ENCODE measurements around the gene CDON. TPM values are rescaled to one million over a fixed set of nuclear protein-coding genes. Genes with fewer than 3 reads are reported as not detected.

The CDON gene
- total RNA-seq, 6 donors from 2014 or later: 4.0 to 24.2 (median 13.5) TPM

DNA sequence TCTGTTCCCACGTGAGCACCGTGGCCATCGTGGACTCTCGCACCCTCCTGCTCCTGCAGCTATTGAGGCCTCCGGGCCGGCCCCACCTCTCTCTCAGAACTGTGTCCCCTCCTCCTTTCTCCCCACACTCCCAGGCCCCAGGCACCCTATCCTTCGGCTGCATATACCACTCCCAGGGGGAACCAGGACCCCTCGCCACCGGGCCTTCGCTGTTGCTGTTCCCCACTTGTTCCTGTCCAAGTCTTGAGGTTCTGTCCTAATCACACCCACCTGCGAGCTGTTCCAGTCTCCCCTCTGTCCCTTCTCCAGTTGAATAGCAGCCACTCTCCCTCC is 43.0 kb upstream of the CDON start:
- Histone ChIP-seq H3K27ac (no peak overlapping the region), H3K27me3 (no peaks in the 10 kb centered on the region), H3K4me1 (peaks cover 3 to 20% (median 8%) of the 10 kb centered on the region in 4 donors), H3K36me3 (no peaks in the 10 kb centered on the region), H3K9me3 (no peaks in the 10 kb centered on the region), H3K4me3 (no peak overlapping the region)
- ATAC-seq (ENCODE audit: low FRiP score in 2 of 2) (no peak), DNase-seq (no peak)
- TF ChIP-seq POLR2A (IDR thresholded peaks at IDR 0.05): no peak
- TF ChIP-seq POLR2AphosphoS5 (IDR thresholded peaks at IDR 0.05): no peak
- TF ChIP-seq, protein P1, sequence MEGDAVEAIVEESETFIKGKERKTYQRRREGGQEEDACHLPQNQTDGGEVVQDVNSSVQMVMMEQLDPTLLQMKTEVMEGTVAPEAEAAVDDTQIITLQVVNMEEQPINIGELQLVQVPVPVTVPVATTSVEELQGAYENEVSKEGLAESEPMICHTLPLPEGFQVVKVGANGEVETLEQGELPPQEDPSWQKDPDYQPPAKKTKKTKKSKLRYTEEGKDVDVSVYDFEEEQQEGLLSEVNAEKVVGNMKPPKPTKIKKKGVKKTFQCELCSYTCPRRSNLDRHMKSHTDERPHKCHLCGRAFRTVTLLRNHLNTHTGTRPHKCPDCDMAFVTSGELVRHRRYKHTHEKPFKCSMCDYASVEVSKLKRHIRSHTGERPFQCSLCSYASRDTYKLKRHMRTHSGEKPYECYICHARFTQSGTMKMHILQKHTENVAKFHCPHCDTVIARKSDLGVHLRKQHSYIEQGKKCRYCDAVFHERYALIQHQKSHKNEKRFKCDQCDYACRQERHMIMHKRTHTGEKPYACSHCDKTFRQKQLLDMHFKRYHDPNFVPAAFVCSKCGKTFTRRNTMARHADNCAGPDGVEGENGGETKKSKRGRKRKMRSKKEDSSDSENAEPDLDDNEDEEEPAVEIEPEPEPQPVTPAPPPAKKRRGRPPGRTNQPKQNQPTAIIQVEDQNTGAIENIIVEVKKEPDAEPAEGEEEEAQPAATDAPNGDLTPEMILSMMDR (IDR thresholded peaks at IDR 0.05): no peak
- TF ChIP-seq EP300 (IDR thresholded peaks at IDR 0.05): no peak
- WGBS, 2 donors: 77 to 86% methylated on average over 11 of the region's 11 CpGs

- Histone ChIP-seq H3K4me3 (no peak overlapping the region), H3K36me3 (no peaks in the 10 kb centered on the region), H3K4me1 (peaks cover 3 to 20% (median 8%) of the 10 kb centered on the region in 4 donors), H3K9me3 (no peaks in the 10 kb centered on the region), H3K27ac (no peak overlapping the region), H3K27me3 (no peaks in the 10 kb centered on the region)
- DNase-seq (peak in 1 of 2 donors; percentile 42), ATAC-seq (ENCODE audit: low FRiP score in 2 of 2) (no peak)
- TF ChIP-seq POLR2AphosphoS5 (IDR thresholded peaks at IDR 0.05) (no peak), EP300 (IDR thresholded peaks at IDR 0.05) (no peak), POLR2A (IDR thresholded peaks at IDR 0.05) (no peak)
- TF ChIP-seq, protein P1 (IDR thresholded peaks at IDR 0.05): no peak
- WGBS, 2 donors: 47 to 89% methylated on average over 2 to 14 of the region's 14 CpGs
Observed at GRCh38 chr11:126105022-126105747, 42.5 kb upstream of the CDON start.

DNA sequence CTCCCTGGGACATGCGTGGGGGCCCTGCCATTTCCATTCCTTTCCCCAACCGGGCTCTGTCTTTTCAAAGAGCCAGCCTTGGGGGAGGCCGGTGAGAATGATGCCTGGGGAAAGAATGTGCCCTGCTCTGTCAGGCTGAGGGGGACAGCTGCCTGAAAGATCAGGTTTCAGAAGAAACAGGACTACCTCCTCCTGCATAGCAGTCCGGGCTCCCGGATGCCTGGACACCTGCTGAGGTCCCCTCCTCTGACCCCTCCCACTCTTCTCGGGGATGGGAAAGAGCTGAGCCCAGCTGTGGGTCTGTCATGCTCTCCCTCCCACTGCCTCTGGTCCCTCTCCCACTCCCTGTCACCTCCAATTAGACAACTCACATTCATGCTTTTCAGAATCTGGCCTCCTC is 41.8 kb upstream of the CDON start:
- DNase-seq: no peak
- WGBS, 2 donors: 80 to 94% methylated on average over 6 of the region's 6 CpGs

DNA sequence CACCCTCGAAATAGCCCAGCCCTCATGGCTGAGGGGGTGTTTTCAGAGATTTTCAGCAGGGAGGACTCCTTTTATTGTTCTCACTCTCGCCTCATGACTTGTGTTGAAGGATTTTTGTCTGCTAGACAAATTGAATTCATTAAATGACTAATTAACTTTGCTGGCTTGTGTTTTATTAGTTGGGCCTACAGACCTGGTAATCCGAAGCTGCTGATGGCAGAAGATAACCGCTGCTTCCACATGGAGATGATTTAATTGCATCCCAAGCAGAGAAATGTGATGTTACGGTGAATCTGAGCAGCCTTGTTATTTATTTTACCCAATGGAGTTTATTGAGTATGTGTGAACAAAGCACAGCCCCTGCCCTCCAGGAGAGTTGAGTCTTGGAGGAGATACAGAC is 40.5 kb upstream of the CDON start:
- Histone ChIP-seq H3K4me3 (no peak overlapping the region), H3K4me1 (peaks cover 3 to 20% (median 8%) of the 10 kb centered on the region in 4 donors), H3K9me3 (no peaks in the 10 kb centered on the region), H3K27me3 (no peaks in the 10 kb centered on the region), H3K27ac (peak overlapping the region in 3 of 4 donors; percentile 58 to 75 (median 69)), H3K36me3 (no peaks in the 10 kb centered on the region)
- 85 to 90% methylated on average over 5 of the region's 5 CpGs for WGBS, 2 donors
- no peak for TF ChIP-seq POLR2A (IDR thresholded peaks at IDR 0.05)
- TF ChIP-seq EP300 (IDR thresholded peaks at IDR 0.05): no peak
- TF ChIP-seq, protein P1 (IDR thresholded peaks at IDR 0.05): no peak
- no peak for TF ChIP-seq POLR2AphosphoS5 (IDR thresholded peaks at IDR 0.05)
- DNase-seq: no peak
- no peak for ATAC-seq (ENCODE audit: low FRiP score in 2 of 2)

More for the DNA sequence above, 41.8 kb upstream of the CDON start:
- no peak overlapping the region for H3K27ac ChIP-seq
- no peak overlapping the region for H3K4me3 ChIP-seq
- ATAC-seq (ENCODE audit: low FRiP score in 2 of 2): no peak
- H3K27me3 ChIP-seq: no peaks in the 10 kb centered on the region
- no peaks in the 10 kb centered on the region for H3K9me3 ChIP-seq
- peaks cover 3 to 20% (median 8%) of the 10 kb centered on the region in 4 donors for H3K4me1 ChIP-seq
- no peak for TF ChIP-seq EP300 (IDR thresholded peaks at IDR 0.05)
- TF ChIP-seq, protein P1 (IDR thresholded peaks at IDR 0.05): no peak
- TF ChIP-seq POLR2A (IDR thresholded peaks at IDR 0.05): no peak
- TF ChIP-seq POLR2AphosphoS5 (IDR thresholded peaks at IDR 0.05): no peak
- H3K36me3 ChIP-seq: no peaks in the 10 kb centered on the region
